Measurements from ENCODE around the gene GCK.
A peak's percentile ranks its signal among the peaks of the same experiment; 100 is the strongest.

Gene GCK

DNA sequence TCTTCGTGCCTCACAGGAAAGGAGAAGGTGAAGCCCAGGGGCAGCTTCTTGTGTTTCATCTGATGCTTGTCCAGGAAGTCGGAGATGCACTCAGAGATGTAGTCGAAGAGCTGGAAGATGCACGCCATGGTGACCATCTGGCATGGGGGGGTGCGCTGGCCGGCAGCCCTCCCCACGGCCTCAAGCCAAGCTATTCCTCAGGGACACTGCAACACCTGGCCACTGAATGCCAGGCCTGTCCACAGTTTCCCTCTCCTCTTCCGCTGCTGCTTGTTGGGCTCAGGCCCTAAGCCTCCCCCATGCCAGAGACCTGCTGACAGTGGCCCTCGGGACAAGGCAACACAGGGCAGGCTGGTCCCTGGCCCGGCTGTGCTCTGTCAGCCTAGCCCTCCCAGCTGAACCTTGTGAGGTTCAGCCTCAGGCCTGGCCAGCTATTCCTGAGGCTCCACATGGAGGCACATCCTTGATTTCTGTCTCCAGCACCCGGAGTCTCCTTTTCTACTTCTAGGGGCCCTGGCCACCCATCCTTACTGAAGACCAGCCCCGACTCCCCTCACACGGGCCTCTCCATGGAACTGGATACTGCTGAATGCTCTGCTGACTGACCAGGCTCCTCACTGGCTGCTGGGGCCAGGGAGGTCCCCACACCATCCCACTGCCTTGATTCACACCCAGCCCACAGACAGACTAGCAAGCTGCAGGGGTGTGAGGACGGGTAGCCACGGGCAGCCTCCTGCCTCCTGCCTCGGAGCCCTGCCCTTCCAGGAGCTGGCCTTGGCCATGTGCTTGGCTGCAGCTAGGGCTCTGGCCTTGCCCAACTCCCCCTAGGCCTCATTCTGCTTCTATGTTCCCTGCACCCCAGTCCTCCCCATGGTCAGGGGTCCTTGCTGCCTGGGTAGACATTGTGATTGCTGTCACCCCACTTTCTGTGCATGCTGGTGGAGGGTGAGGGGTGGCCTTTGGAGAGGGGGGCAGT, 38.0 kb downstream of the GCK start:
- TF ChIP-seq, protein P1, sequence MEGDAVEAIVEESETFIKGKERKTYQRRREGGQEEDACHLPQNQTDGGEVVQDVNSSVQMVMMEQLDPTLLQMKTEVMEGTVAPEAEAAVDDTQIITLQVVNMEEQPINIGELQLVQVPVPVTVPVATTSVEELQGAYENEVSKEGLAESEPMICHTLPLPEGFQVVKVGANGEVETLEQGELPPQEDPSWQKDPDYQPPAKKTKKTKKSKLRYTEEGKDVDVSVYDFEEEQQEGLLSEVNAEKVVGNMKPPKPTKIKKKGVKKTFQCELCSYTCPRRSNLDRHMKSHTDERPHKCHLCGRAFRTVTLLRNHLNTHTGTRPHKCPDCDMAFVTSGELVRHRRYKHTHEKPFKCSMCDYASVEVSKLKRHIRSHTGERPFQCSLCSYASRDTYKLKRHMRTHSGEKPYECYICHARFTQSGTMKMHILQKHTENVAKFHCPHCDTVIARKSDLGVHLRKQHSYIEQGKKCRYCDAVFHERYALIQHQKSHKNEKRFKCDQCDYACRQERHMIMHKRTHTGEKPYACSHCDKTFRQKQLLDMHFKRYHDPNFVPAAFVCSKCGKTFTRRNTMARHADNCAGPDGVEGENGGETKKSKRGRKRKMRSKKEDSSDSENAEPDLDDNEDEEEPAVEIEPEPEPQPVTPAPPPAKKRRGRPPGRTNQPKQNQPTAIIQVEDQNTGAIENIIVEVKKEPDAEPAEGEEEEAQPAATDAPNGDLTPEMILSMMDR (conservative IDR thresholded peaks at IDR 0.05; ENCODE audit: low read depth, low read length), result no peak
- H3K4me3 ChIP-seq (ENCODE audit: low read depth, low read length), result no peak overlapping the region
- no peak for DNase-seq (ENCODE audit: low read depth)

DNA sequence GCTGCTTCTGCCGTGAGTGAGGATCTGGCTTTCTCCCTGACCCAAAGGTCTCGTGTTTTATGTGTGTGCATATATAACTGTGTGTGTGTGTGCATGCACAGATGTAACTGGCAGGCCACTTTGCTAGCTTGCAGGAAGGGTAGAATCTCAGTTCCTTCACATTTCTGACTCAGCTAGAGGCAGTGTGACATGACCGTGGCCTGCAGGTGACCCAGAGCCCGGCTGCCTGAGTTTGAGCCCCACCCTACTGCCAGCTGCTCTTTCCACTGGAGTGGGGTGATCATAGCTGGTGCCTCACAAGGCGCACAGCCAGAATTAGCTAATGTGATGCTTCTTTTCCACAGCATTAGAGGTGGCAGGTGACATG, 38.8 kb downstream of the GCK start:
- peak; percentile 9 for DNase-seq (ENCODE audit: low read depth)
- TF ChIP-seq, protein P1 (conservative IDR thresholded peaks at IDR 0.05; ENCODE audit: low read depth, low read length), result no peak

DNA sequence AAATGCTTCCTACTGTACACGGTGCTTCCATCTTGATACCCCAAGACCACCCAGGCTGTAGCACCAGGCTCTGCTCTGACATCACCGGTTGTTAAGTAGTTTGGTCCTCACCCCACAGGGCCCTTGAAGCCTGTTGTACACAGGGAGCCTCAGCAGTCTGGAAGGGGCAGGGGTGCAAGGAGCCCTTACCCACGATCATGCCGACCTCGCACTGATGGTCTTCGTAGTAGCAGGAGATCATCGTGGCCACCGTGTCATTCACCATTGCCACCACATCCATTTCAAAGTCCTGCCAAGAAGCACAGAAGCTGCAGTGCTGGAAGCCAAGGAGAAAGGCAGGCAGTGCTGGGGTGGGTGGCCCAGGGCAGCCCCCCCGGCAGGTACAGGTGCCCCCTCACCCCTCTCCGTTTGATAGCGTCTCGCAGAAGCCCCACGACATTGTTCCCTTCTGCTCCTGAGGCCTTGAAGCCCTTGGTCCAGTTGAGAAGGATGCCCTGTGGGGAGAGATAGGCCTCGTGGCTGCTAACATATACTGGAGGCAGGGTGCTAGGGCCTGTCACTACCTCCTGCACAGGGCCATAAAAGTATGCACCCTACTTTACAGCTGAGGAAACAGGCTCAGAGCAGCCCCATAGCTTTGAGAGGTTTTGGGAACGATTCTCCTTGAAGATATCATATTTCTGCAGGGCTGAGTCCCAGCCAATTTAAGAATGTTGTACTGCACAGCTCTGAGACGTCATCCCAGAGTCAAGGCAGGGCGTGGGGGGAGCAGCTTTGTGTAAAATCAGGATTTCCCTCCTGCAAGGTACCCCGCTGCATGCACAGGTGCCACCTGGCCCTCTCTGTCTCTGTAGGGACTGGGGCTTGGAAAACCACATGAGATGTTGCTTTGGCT, 39.4 kb downstream of the GCK start:
- H3K4me3 ChIP-seq (ENCODE audit: low read depth, low read length), result no peak overlapping the region
- TF ChIP-seq, protein P1 (conservative IDR thresholded peaks at IDR 0.05; ENCODE audit: low read depth, low read length), result no peak
- peak; percentile 35 for DNase-seq (ENCODE audit: low read depth)

More for the DNA sequence above, 38.8 kb downstream of the GCK start:
- no peak overlapping the region for H3K4me3 ChIP-seq (ENCODE audit: low read depth, low read length)

DNA sequence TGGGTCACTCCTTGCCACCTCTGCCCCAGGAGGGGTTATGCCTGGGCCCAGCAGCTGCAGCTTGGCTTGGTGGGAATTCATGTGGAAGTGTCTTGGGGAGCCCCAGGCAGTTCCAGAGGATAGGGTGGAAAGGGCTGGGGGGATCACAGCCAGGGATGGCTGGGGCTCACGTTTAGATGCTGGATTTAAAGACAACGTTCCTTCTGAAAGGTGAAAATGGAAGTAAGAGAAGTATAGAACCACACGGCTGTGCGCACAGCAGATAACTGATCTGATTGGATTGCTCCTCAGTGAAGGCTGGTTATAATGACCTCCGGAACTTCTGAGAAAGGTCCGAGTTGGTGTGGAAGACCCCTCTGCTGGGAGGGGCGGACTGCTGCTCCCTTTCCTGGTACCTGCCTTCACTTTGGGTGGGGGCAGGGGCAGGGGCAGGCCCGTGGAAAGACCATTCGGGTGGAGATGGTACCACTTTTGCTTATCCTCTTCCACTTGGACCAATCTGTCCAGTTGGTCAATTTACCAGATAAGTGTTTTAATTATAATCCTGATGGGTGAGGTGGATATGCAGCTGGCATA, 40.2 kb downstream of the GCK start:
- TF ChIP-seq, protein P1 (conservative IDR thresholded peaks at IDR 0.05; ENCODE audit: low read depth, low read length), result no peak
- DNase-seq (ENCODE audit: low read depth), result no peak
- H3K4me3 ChIP-seq (ENCODE audit: low read depth, low read length), result no peak overlapping the region

DNA sequence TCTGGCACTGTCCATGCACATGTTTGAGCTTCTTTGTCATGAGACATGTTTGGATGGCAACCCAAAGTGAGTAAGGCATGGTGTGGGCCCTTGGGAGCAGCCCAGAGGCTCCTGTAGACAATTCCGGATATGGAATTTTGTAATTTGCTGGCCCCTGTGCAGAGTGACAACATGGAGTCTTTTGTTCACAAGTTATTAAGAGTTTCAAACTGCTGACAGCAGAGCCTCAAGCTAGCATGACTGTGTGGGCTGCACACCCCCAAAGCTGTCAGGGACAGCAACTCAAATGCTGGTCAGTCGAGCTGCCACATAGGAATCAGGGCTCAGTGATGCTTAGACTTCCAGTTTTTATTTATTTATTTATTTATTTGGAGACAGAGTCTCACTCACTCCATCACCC, 41.1 kb downstream of the GCK start:
- DNase-seq (ENCODE audit: low read depth), result no peak
- TF ChIP-seq, protein P1 (conservative IDR thresholded peaks at IDR 0.05; ENCODE audit: low read depth, low read length), result no peak
- no peak overlapping the region for H3K4me3 ChIP-seq (ENCODE audit: low read depth, low read length)

DNA sequence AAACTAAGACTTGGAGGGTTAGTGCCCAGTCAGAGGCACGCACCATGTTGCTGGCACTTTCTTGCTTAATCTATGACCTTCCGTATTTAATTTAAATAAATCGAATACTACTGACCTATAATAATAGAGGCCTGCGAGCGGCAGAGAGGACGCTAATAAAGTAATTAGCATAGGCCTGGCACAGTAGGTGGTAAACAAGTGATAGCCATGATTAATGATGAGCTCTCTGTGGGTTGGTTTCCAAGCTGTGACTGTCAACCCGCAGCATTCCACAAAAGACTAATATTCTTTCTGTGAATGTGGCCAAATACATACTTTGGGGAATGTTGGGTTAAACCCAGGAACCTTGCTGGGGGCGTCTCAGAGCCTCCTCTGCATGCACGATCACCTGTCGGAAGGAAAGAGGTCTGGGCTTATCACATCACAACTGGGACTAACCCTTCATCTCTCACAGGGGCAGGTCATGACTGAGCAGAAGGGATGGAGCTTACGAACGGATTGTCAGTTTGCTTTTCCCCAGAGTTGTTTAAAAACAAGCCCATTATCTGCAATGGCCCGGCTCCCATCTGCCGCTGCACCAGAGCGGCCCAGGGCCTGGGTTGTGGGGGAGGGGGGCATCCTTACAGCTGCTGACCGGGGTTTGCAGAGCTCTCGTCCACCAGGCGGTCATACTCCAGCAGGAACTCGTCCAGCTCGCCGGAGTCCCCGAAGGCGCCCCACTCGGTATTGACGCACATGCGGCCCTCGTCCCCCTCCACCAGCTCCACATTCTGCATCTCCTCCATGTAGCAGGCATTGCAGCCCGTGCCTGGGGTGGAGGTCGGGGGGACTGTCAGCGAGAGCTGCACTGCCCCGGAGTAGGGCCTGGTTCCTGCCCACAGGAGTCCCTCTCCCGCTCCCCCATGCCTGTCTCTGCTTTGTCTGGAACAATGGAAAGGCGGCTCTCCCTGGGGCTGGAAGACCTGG, 41.9 kb downstream of the GCK start:
- H3K4me3 ChIP-seq (ENCODE audit: low read depth, low read length), result no peak overlapping the region
- TF ChIP-seq, protein P1 (conservative IDR thresholded peaks at IDR 0.05; ENCODE audit: low read depth, low read length), result no peak
- no peak for DNase-seq (ENCODE audit: low read depth)

Measured in choroid plexus epithelial cell (primary cell).